Smooth muscle cell (in vitro differentiated cells): Measurements from ENCODE around the gene MMP15. TPM values are rescaled to one million over a fixed set of nuclear protein-coding genes. Genes with fewer than 3 reads are reported as not detected.

Experiments used
- DNase-seq: peaks from one replicate; lab custom pipeline; 2025; ENCODE audit not compliant: unreplicated experiment; lab: John Stamatoyannopoulos, UW
- H2AFZ ChIP-seq: fragments of 200-600 bp; sonication (generic); 2 replicates; pipeline ENCODE4 v1.6.0; 2016; ENCODE audit warnings: antibody characterized with exemption, low read depth, mild to moderate bottlenecking
- H3F3A ChIP-seq: fragments of 200-600 bp; sonication (generic); 2 replicates; pipeline ENCODE4 v1.6.0; 2017; ENCODE audit warnings: antibody characterized with exemption, low read depth
- H3K27ac ChIP-seq: fragments of 200-600 bp; sonication (generic); 2 replicates; pipeline ENCODE4 v1.5.1; 2016; ENCODE audit warnings: low read depth, mild to moderate bottlenecking
- H3K27me3 ChIP-seq: fragments of 200-600 bp; sonication (generic); 2 replicates; pipeline ENCODE4 v1.6.1; 2016; ENCODE audit warnings: low read depth, mild to moderate bottlenecking
- H3K36me3 ChIP-seq: fragments of 200-600 bp; sonication (generic); 2 replicates; pipeline ENCODE4 v1.5.1; 2016; ENCODE audit warnings: low read depth
- H3K4me1 ChIP-seq: fragments of 200-600 bp; sonication (generic); 2 replicates; pipeline ENCODE4 v1.5.1; 2016; ENCODE audit warnings: low read depth
- H3K4me2 ChIP-seq: fragments of 200-600 bp; sonication (generic); 2 replicates; pipeline ENCODE4 v1.6.0; 2016; ENCODE audit warnings: mild to moderate bottlenecking
- H3K4me3 ChIP-seq: fragments of 200-600 bp; sonication (generic); 2 replicates; pipeline ENCODE4 v1.5.1; 2016; ENCODE audit warnings: mild to moderate bottlenecking
- H3K79me2 ChIP-seq: fragments of 200-600 bp; sonication (generic); 2 replicates; pipeline ENCODE4 v1.6.0; 2016; ENCODE audit warnings: low read depth, mild to moderate bottlenecking
- H3K9ac ChIP-seq: fragments of 200-600 bp; sonication (generic); 2 replicates; pipeline ENCODE4 v1.6.0; 2016; ENCODE audit warnings: low read depth
- H3K9me3 ChIP-seq: fragments of 200-600 bp; sonication (generic); replicated peaks from 2 replicates; pipeline ENCODE4 v1.5.1; 2016; ENCODE audit warnings: low read depth
- H4K20me1 ChIP-seq: fragments of 200-600 bp; sonication (generic); 2 replicates; pipeline ENCODE4 v1.6.0; 2016; ENCODE audit warnings: low read depth
- WGBS: methylation state at CpG from one replicate; pipeline ENCODE4 v1.1.7; 2016; ENCODE audit warnings: low lambda C conversion rate; 5-methylcytosine and 5-hydroxymethylcytosine counted together
- polyA plus RNA-seq: library from polyadenylated mRNA; unstranded; fragments of >200 nt; fragmentation: Nextera tagmentation; extraction: Ambion mirVana; gene quantifications from 2 replicates; pipeline ENCODE4 v1.2.1, GENCODE V29; 2016
- total RNA-seq: library from RNA; depleted of rRNA; stranded (reverse); fragments of >200 nt; gene quantifications from 2 replicates; pipeline ENCODE4 v1.2.3, GENCODE V29; 2014
- TF ChIP-seq, protein P1 (sequence below): fragments of 200-600 bp; sonication (generic); IDR thresholded peaks from 2 replicates; pipeline ENCODE4 v1.5.1; 2017; ENCODE audit warnings: borderline replicate concordance, mild to moderate bottlenecking, antibody characterized with exemption; ENCODE audit not compliant: insufficient read depth, poor library complexity, severe bottlenecking

The MMP15 gene
- total and polyA plus RNA-seq, 2 experiments from 2014 or later: 2.3 to 5.2 TPM

DNA sequence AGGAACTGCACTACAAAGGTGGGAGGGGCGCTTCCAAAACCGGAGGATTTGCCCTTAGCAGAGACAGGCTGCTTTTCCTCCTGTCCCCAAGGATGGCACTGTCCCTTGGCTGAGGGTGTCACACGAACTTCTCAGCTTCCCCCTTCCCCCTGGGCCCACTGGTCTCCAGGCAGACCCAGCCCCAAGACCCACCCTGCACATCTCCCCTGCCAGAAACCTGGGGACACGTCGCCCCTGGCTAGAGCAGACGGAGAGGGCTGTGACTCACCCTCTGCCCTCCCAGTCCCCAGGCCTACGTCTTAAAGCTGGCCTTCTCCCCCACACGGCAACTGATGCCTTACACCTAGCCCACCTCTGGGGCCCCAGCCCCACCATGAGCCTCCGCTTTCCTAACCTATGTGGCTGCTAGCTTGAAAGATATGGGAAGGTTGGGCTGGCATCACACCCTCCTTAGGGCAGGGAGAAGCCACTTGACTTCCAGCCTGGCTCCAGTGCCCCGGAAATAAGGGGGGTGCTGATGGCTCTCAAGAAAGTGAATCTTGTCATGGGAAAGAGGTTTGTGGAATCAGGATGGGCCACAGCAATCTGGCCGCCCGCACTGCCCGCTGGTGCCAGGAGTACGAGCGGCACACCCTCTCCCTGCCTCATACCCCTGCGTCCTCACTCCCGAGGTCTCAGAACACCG, 29.7 kb upstream of the MMP15 start:
- Histone ChIP-seq H4K20me1 (peaks cover 18% of the 10 kb centered on the region), H2AFZ (no peak overlapping the region), H3K79me2 (no peaks in the 10 kb centered on the region), H3K9ac (no peak overlapping the region), H3F3A (peaks cover 2% of the 10 kb centered on the region), H3K9me3 (no peaks in the 10 kb centered on the region), H3K27me3 (no peaks in the 10 kb centered on the region), H3K4me3 (no peak overlapping the region), H3K36me3 (no peaks in the 10 kb centered on the region), H3K4me1 (peaks cover 16% of the 10 kb centered on the region), H3K4me2 (no peak overlapping the region), H3K27ac (no peak overlapping the region)
- WGBS: 91% methylated on average over 17 of the region's 18 CpGs
- DNase-seq: no peak
- TF ChIP-seq, protein P1, sequence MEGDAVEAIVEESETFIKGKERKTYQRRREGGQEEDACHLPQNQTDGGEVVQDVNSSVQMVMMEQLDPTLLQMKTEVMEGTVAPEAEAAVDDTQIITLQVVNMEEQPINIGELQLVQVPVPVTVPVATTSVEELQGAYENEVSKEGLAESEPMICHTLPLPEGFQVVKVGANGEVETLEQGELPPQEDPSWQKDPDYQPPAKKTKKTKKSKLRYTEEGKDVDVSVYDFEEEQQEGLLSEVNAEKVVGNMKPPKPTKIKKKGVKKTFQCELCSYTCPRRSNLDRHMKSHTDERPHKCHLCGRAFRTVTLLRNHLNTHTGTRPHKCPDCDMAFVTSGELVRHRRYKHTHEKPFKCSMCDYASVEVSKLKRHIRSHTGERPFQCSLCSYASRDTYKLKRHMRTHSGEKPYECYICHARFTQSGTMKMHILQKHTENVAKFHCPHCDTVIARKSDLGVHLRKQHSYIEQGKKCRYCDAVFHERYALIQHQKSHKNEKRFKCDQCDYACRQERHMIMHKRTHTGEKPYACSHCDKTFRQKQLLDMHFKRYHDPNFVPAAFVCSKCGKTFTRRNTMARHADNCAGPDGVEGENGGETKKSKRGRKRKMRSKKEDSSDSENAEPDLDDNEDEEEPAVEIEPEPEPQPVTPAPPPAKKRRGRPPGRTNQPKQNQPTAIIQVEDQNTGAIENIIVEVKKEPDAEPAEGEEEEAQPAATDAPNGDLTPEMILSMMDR: no peak

DNA sequence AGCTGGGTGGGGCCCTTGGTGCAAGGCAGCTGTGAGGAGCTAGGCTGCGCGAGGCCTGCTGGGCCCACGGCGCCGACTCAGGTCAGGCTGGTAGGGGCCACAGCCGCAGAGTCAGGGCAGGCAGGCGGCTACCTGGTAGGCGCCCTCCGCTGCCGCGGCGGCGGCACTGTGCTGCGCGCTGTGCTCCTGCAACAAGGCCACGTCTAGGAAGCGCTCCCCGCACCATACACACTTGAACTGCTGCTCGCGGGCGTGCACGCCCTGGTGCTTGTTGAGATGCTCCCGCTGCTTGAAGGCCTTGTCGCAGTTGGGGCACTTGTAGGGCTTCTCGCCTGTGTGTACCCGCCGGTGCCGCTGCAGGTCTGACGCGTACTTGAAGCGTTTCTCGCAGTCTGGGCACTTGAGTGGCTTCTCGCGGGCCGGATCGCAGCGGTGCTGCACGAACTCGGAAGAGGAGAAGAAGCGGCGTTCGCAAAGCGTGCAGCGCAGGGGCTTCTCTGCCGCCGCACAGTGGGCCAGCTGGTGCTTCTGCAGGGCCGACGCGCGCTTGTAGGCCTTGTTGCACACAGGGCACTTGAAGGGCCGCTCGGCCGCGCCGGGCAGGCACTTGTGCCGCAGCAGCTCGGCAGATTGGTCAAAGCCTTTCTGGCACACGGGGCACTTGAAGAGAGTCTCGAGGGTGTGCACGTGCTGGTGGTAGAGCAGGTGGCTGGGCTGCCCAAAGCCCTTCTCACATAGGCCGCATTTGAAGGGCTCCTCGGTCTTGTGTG, 29.0 kb upstream of the MMP15 start:
- no peaks in the 10 kb centered on the region for H3K36me3 ChIP-seq
- H4K20me1 ChIP-seq: peaks cover 18% of the 10 kb centered on the region
- H3K4me2 ChIP-seq: no peak overlapping the region
- no peak overlapping the region for H3K4me3 ChIP-seq
- 99% methylated on average over 56 of the region's 62 CpGs for WGBS
- H3K27ac ChIP-seq: no peak overlapping the region
- no peaks in the 10 kb centered on the region for H3K9me3 ChIP-seq
- peaks cover 4% of the 10 kb centered on the region for H3F3A ChIP-seq
- H3K79me2 ChIP-seq: no peaks in the 10 kb centered on the region
- DNase-seq: no peak
- H3K4me1 ChIP-seq: peaks cover 16% of the 10 kb centered on the region
- no peak overlapping the region for H3K9ac ChIP-seq
- H3K27me3 ChIP-seq: no peaks in the 10 kb centered on the region
- TF ChIP-seq, protein P1: no peak
- H2AFZ ChIP-seq: no peak overlapping the region

DNA sequence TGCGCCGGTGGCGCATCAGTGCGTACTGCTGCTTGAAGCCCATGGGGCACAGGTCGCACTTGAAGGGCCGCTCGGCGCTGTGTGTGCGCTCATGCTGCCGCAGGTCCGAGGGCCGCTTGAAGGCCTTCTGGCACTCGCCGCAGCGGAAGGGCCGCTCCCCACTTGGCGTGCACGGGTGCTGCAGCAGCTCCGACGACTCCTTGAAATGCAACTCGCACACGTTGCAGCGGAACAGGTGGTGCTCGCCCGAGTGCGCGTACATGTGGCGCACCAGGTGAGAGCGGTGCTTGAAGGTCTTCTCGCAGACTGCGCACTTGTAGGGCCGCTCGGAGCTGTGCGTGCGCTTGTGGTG, 28.4 kb upstream of the MMP15 start:
- TF ChIP-seq, protein P1: no peak
- WGBS: 99% methylated on average over 35 of the region's 35 CpGs
- no peak for DNase-seq
- no peak overlapping the region for H3K4me3 ChIP-seq
- peaks cover 4% of the 10 kb centered on the region for H3F3A ChIP-seq
- peaks cover 19% of the 10 kb centered on the region for H3K4me1 ChIP-seq
- H3K4me2 ChIP-seq: no peak overlapping the region
- H3K79me2 ChIP-seq: no peaks in the 10 kb centered on the region
- no peaks in the 10 kb centered on the region for H3K9me3 ChIP-seq
- H3K27ac ChIP-seq: no peak overlapping the region
- H3K36me3 ChIP-seq: no peaks in the 10 kb centered on the region
- H2AFZ ChIP-seq: no peak overlapping the region
- H3K9ac ChIP-seq: no peak overlapping the region
- H3K27me3 ChIP-seq: no peaks in the 10 kb centered on the region
- H4K20me1 ChIP-seq: peaks cover 18% of the 10 kb centered on the region
